Heart left ventricle (tissue), 13 donors: ENCODE results near the gene F8.

Experiments used
- POLR2A ChIP-seq, 2 donors: fragments of 450-650 bp; IDR thresholded peaks; one replicate each; pipeline ENCODE4 v1.6.1; 2017; ENCODE audit warnings: antibody characterized with exemption in 2 of 2, mild to moderate bottlenecking in 2 of 2, moderate library complexity in 2 of 2
- TF ChIP-seq, protein P1 (sequence below), 12 donors: fragments of 200-600 bp; sonication (generic) in 4 of 12; IDR thresholded peaks; one replicate each; pipeline versions ENCODE4 v1.5.0 to v1.8.0; 2018 to 2022; ENCODE audit warnings: antibody characterized with exemption in 12 of 12, mild to moderate bottlenecking in 5 of 12
- donor health status: ischemic (EF 13 %, LVEDD 7.1; RV severe dilation, severe dysfunction).
- donor health status: DM: no; HTN: yes; CAD: no.
- donor health status: DM: no; HTN: no; CAD: no.
- donor health status: ischemic (EF 25% LVEDD 6.9; RV normal size, moderate dysfunction).
- donor health status: ischemic (EF 25% LVEDD 5.7; RV mildly dilated, moderate dysfunction).
- donor health status: ischemic (EF 35%, LVEDD 5.7; RV mildly dilated, moderate dysfunction).
- donor health status: nonischemic (EF 11% LVEDD 7.7; RV severe dilation, severe dysfunction).
- donor health status: DM: yes; HTN: yes; CAD: no.
- donor health status: PGD.
- donor health status: ischemic (EF 29% LVEDD 5.4; RV normal size, mild dysfunction).
- donor health status: nonischemic (EF 23%, LVEDD 6.1; RV moderate dilation, normal function).

- TF ChIP-seq POLR2A (IDR thresholded peaks at IDR 0.05) = no peak
- TF ChIP-seq, protein P1, sequence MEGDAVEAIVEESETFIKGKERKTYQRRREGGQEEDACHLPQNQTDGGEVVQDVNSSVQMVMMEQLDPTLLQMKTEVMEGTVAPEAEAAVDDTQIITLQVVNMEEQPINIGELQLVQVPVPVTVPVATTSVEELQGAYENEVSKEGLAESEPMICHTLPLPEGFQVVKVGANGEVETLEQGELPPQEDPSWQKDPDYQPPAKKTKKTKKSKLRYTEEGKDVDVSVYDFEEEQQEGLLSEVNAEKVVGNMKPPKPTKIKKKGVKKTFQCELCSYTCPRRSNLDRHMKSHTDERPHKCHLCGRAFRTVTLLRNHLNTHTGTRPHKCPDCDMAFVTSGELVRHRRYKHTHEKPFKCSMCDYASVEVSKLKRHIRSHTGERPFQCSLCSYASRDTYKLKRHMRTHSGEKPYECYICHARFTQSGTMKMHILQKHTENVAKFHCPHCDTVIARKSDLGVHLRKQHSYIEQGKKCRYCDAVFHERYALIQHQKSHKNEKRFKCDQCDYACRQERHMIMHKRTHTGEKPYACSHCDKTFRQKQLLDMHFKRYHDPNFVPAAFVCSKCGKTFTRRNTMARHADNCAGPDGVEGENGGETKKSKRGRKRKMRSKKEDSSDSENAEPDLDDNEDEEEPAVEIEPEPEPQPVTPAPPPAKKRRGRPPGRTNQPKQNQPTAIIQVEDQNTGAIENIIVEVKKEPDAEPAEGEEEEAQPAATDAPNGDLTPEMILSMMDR (IDR thresholded peaks at IDR 0.05) = no peak
Observed at GRCh38 chrX:154793084-154793795, 229.3 kb downstream of the F8 start.
